GM18505 (cell line): ENCODE measurements around the gene SORBS1.
A peak's percentile ranks its signal among the peaks of the same experiment; 100 is the strongest.

Experiments
- ATAC-seq: cut with Tn5 transposase; IDR thresholded peaks from one replicate; pipeline ENCODE4 v1.9.1; 2021; ENCODE audit not compliant: unreplicated experiment
- POLR2A ChIP-seq: IDR thresholded peaks from 4 replicates; pipeline ENCODE4 v1.6.1; 2011; ENCODE audit warnings: borderline replicate concordance; ENCODE audit not compliant: insufficient read depth, insufficient read length; ENCODE audit errors: extremely low read depth

Gene SORBS1

GRCh38 chr10:95275726-95276366 is 285.3 kb downstream of the SORBS1 start:
- ATAC-seq: no peak
- TF ChIP-seq POLR2A: no peak

GRCh38 chr10:95273393-95274312 is 287.5 kb downstream of the SORBS1 start:
- no peak for ATAC-seq
- TF ChIP-seq POLR2A: no peak

- TF ChIP-seq POLR2A: no peak
- ATAC-seq: no peak
These were observed 292.7 kb downstream of the SORBS1 start for GRCh38 chr10:95268438-95268837.

GRCh38 chr10:95267251-95267650 is 293.9 kb downstream of the SORBS1 start:
- TF ChIP-seq POLR2A: no peak
- no peak for ATAC-seq

- no peak for TF ChIP-seq POLR2A
- peak; percentile 85 for ATAC-seq
These were observed 294.5 kb downstream of the SORBS1 start for GRCh38 chr10:95266674-95267095.

- no peak for TF ChIP-seq POLR2A
- ATAC-seq: no peak
These were observed 295.6 kb downstream of the SORBS1 start for GRCh38 chr10:95265572-95265971.

GRCh38 chr10:95264227-95265051 is 296.7 kb downstream of the SORBS1 start:
- no peak for ATAC-seq
- no peak for TF ChIP-seq POLR2A

GRCh38 chr10:95263864-95264226 is 297.3 kb downstream of the SORBS1 start:
- no peak for TF ChIP-seq POLR2A
- no peak for ATAC-seq

- no peak for TF ChIP-seq POLR2A
- no peak for ATAC-seq
These were observed 298.2 kb downstream of the SORBS1 start for GRCh38 chr10:95262763-95263518.

GRCh38 chr10:95261926-95262325 is 299.2 kb downstream of the SORBS1 start:
- ATAC-seq: no peak
- TF ChIP-seq POLR2A: no peak
